HUES48 (cell line): ENCODE measurements around the gene RELL1.

Source experiments
- H3K27ac ChIP-seq: one replicate; pipeline ENCODE4 v1.7.0; 2013; ENCODE audit warnings: low read depth, low read length, inconsistent platforms
- H3K27me3 ChIP-seq: 2 replicates; pipeline ENCODE4 v1.6.1; 2013; ENCODE audit warnings: mild to moderate bottlenecking, low read length; ENCODE audit not compliant: control insufficient read depth, insufficient read depth
- H3K36me3 ChIP-seq: 2 replicates; pipeline ENCODE4 v1.6.1; 2013; ENCODE audit warnings: low read length; ENCODE audit not compliant: control insufficient read depth, insufficient read depth
- H3K4me1 ChIP-seq: 2 replicates; pipeline ENCODE4 v1.6.1; 2013; ENCODE audit warnings: mild to moderate bottlenecking, low read length; ENCODE audit not compliant: control insufficient read depth, insufficient read depth
- H3K4me3 ChIP-seq: 2 replicates; pipeline ENCODE4 v1.5.1; 2013; ENCODE audit warnings: mild to moderate bottlenecking, low read depth, low read length
- H3K9ac ChIP-seq: 2 replicates; pipeline ENCODE4 v1.6.1; 2013; ENCODE audit warnings: mild to moderate bottlenecking, low read depth, low read length, moderate library complexity
- H3K9me3 ChIP-seq: 2 replicates; pipeline ENCODE4 v1.6.1; 2013; ENCODE audit warnings: low read length; ENCODE audit not compliant: control insufficient read depth, insufficient read depth

The RELL1 gene

DNA sequence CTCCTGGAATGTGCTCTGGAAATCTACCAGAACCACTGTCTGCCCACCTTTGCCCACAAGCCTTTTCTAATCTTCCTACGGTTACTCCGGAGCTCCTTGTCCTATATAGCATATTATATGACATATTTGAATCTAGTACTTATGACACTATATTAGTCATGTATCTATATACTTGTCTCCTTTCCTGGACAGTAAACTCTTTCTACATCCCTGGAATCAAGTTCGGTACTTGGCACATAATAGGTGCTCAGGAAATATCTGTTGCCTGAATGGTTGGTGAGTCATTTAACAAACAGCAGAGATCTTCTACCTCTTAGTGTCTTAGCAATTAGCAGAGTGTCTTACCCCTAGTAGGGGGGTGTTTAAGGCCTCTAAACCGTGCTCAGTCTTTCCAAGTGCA is 123.6 kb downstream of the RELL1 start:
- Histone ChIP-seq H3K4me1 (no peaks in the 10 kb centered on the region), H3K27me3 (no peaks in the 10 kb centered on the region), H3K9me3 (no peaks in the 10 kb centered on the region), H3K9ac (no peak overlapping the region), H3K36me3 (no peaks in the 10 kb centered on the region), H3K4me3 (no peak overlapping the region), H3K27ac (no peak overlapping the region)

- Histone ChIP-seq H3K36me3 (no peaks in the 10 kb centered on the region), H3K9ac (no peak overlapping the region), H3K27me3 (no peaks in the 10 kb centered on the region), H3K9me3 (no peaks in the 10 kb centered on the region), H3K4me3 (no peak overlapping the region), H3K27ac (no peak overlapping the region), H3K4me1 (no peaks in the 10 kb centered on the region)
These were observed 124.4 kb downstream of the RELL1 start for GRCh38 chr4:37561803-37562207.

GRCh38 chr4:37561196-37561802 is 124.9 kb downstream of the RELL1 start:
- Histone ChIP-seq H3K36me3 (no peaks in the 10 kb centered on the region), H3K27ac (no peak overlapping the region), H3K4me3 (no peak overlapping the region)

More at GRCh38 chr4:37561196-37561802, 124.9 kb downstream of the RELL1 start:
- H3K9ac ChIP-seq = no peak overlapping the region
- no peaks in the 10 kb centered on the region for H3K27me3 ChIP-seq
- H3K9me3 ChIP-seq = no peaks in the 10 kb centered on the region
- H3K4me1 ChIP-seq = no peaks in the 10 kb centered on the region
